ENCODE measurements around the gene MOB1B.

MOB1B gene

DNA sequence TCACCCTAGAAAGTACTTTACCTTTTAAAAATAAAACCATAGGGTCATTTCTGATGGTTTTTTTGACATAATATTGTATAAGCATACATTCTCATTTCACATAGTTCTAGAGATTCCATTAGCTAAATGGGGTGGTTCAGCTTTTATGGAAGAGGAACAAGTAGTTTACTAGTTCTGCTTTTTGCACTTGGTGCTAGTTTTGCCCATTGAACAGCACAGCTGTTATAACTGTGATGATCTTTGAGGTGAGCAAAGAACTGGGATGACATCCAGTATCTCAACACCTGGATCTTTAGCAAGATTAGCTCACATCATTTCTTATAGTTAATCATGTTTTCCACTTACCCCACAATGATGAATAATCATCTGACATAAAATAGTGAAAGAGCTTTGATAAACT is 40.9 kb downstream of the MOB1B start:
- DNase-seq: no peak
- no peaks in the 10 kb centered on the region for H3F3A ChIP-seq (ENCODE audit: insufficient read depth, low read length)
- H3K27ac ChIP-seq (ENCODE audit: low read length): no peak overlapping the region
- no peaks in the 10 kb centered on the region for H3K27me3 ChIP-seq (replicated peaks; ENCODE audit: insufficient read depth, low read length)
- no peaks in the 10 kb centered on the region for H3K9me3 ChIP-seq (replicated peaks; ENCODE audit: insufficient read depth, low read length)
- H3K4me3 ChIP-seq (ENCODE audit: low read length): no peak overlapping the region
- no peaks in the 10 kb centered on the region for H3K36me3 ChIP-seq (replicated peaks; ENCODE audit: insufficient read depth, low read length)
- no peak overlapping the region for H2AFZ ChIP-seq (ENCODE audit: low read length)
- H3K79me2 ChIP-seq (ENCODE audit: low read length): no peaks in the 10 kb centered on the region
- TF ChIP-seq EZH2phosphoT487 (IDR thresholded peaks at IDR 0.05; ENCODE audit: low read length) (no peak), EZH2 (optimal IDR thresholded peaks at IDR 0.05; ENCODE audit: low read depth, low read length) (no peak)
- TF ChIP-seq, protein P1, sequence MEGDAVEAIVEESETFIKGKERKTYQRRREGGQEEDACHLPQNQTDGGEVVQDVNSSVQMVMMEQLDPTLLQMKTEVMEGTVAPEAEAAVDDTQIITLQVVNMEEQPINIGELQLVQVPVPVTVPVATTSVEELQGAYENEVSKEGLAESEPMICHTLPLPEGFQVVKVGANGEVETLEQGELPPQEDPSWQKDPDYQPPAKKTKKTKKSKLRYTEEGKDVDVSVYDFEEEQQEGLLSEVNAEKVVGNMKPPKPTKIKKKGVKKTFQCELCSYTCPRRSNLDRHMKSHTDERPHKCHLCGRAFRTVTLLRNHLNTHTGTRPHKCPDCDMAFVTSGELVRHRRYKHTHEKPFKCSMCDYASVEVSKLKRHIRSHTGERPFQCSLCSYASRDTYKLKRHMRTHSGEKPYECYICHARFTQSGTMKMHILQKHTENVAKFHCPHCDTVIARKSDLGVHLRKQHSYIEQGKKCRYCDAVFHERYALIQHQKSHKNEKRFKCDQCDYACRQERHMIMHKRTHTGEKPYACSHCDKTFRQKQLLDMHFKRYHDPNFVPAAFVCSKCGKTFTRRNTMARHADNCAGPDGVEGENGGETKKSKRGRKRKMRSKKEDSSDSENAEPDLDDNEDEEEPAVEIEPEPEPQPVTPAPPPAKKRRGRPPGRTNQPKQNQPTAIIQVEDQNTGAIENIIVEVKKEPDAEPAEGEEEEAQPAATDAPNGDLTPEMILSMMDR (IDR thresholded peaks at IDR 0.05; ENCODE audit: low read length): no peak
- no peaks in the 10 kb centered on the region for H3K9me2 ChIP-seq (replicated peaks; ENCODE audit: insufficient read depth, low read length)
- no peaks in the 10 kb centered on the region for H4K20me1 ChIP-seq (ENCODE audit: insufficient read depth, low read length)
- H3K4me2 ChIP-seq (ENCODE audit: low read depth, low read length): no peak overlapping the region
- no peak overlapping the region for H3K9ac ChIP-seq (ENCODE audit: low read length)
- H3K4me1 ChIP-seq (ENCODE audit: low read length): 0 out of 2 replicates have a peak, but pooled peaks cover 5% of the 10 kb centered on the region

DNA sequence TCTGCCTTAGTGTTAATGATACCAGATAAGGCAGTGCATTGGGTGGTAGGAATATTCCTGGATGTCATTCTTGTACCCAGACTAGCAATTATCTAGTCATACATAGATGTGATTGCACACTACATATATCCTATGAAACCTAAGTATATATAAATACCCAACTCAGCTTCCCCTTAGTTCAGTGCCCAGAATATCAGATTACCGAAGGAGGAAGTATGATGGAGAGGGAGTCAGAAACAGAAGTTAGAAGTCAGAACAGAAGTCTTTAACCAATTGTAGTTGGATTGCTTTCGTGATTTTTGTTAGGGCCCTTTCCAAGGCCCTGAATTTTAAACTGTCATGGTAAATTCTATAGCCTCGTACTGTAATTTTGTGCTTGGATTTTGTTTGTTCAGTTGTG is 42.9 kb downstream of the MOB1B start:
- no peak overlapping the region for H3K4me2 ChIP-seq (ENCODE audit: low read depth, low read length)
- no peaks in the 10 kb centered on the region for H3K79me2 ChIP-seq (ENCODE audit: low read length)
- 0 out of 2 replicates have a peak, but pooled peaks cover 5% of the 10 kb centered on the region for H3K4me1 ChIP-seq (ENCODE audit: low read length)

DNA sequence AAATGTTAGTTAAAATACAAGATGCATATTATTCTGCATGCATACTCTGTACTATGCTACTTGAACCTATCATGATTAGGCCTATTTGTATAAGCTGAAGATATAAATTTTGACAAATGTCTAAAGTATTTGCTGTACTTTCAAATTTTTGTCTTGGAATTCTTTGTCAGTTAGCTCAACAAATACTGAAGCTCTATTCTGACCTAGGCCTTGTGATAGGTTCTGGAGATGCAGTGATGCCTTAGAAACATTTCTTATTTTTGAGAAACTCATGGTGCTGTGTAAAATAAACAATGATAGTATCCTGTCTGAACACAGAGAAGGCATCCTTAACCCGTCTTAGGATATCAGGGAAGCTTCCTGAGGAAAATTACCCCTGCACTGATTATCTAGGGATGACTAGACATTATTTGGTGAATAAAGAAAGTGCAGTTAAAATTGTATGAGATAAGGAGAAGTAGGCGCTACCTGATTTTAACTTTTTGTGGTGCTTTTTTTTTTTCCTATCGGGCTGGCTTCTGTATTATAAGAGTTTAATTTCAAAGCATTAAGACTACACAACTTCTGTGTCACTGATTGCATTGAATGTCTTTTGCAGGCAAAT is 43.4 kb downstream of the MOB1B start:
- Histone ChIP-seq H3K27me3 (replicated peaks; ENCODE audit: insufficient read depth, low read length) (no peaks in the 10 kb centered on the region), H3F3A (ENCODE audit: insufficient read depth, low read length) (no peaks in the 10 kb centered on the region), H3K27ac (ENCODE audit: low read length) (no peak overlapping the region), H3K4me2 (ENCODE audit: low read depth, low read length) (no peak overlapping the region), H3K4me1 (ENCODE audit: low read length) (0 out of 2 replicates have a peak, but pooled peaks cover 5% of the 10 kb centered on the region), H3K9me3 (replicated peaks; ENCODE audit: insufficient read depth, low read length) (no peaks in the 10 kb centered on the region), H3K4me3 (ENCODE audit: low read length) (no peak overlapping the region), H2AFZ (ENCODE audit: low read length) (no peak overlapping the region), H4K20me1 (ENCODE audit: insufficient read depth, low read length) (no peaks in the 10 kb centered on the region), H3K36me3 (replicated peaks; ENCODE audit: insufficient read depth, low read length) (no peaks in the 10 kb centered on the region), H3K79me2 (ENCODE audit: low read length) (no peaks in the 10 kb centered on the region), H3K9me2 (replicated peaks; ENCODE audit: insufficient read depth, low read length) (no peaks in the 10 kb centered on the region), H3K9ac (ENCODE audit: low read length) (no peak overlapping the region)
- TF ChIP-seq EZH2 (optimal IDR thresholded peaks at IDR 0.05; ENCODE audit: low read depth, low read length) (no peak), EZH2phosphoT487 (IDR thresholded peaks at IDR 0.05; ENCODE audit: low read length) (no peak)
- TF ChIP-seq, protein P1 (IDR thresholded peaks at IDR 0.05; ENCODE audit: low read length): no peak
- DNase-seq: no peak

More for the DNA sequence above, 42.9 kb downstream of the MOB1B start:
- no peaks in the 10 kb centered on the region for H4K20me1 ChIP-seq (ENCODE audit: insufficient read depth, low read length)
- no peaks in the 10 kb centered on the region for H3K27me3 ChIP-seq (replicated peaks; ENCODE audit: insufficient read depth, low read length)
- H3K4me3 ChIP-seq (ENCODE audit: low read length): no peak overlapping the region
- no peaks in the 10 kb centered on the region for H3K9me2 ChIP-seq (replicated peaks; ENCODE audit: insufficient read depth, low read length)
- H3K27ac ChIP-seq (ENCODE audit: low read length): no peak overlapping the region
- H3K9me3 ChIP-seq (replicated peaks; ENCODE audit: insufficient read depth, low read length): no peaks in the 10 kb centered on the region
- H3K36me3 ChIP-seq (replicated peaks; ENCODE audit: insufficient read depth, low read length): no peaks in the 10 kb centered on the region
- DNase-seq: no peak
- no peak overlapping the region for H2AFZ ChIP-seq (ENCODE audit: low read length)
- H3F3A ChIP-seq (ENCODE audit: insufficient read depth, low read length): no peaks in the 10 kb centered on the region
- TF ChIP-seq EZH2phosphoT487 (IDR thresholded peaks at IDR 0.05; ENCODE audit: low read length) (no peak), EZH2 (optimal IDR thresholded peaks at IDR 0.05; ENCODE audit: low read depth, low read length) (no peak)
- TF ChIP-seq, protein P1 (IDR thresholded peaks at IDR 0.05; ENCODE audit: low read length): no peak
- H3K9ac ChIP-seq (ENCODE audit: low read length): no peak overlapping the region

All from MM.1S (cell line).